ENCODE measurements around the gene LNPK. TPM values are rescaled to one million over a fixed set of nuclear protein-coding genes. Genes with fewer than 3 reads are reported as not detected.

The LNPK gene
- total RNA-seq, 1 experiment from 2014 or later = 21.8 TPM

- peak overlapping the region; percentile 73 for H3K27ac Mint-ChIP-seq (ENCODE audit: low read depth, unreplicated experiment)
- H3K4me3 Mint-ChIP-seq (ENCODE audit: unreplicated experiment) = no peak overlapping the region
- CTCF ChIA-PET = no interaction called here
- no peaks in the 10 kb centered on the region for H3K27me3 Mint-ChIP-seq (ENCODE audit: insufficient read depth, unreplicated experiment)
- H3K4me1 Mint-ChIP-seq (ENCODE audit: insufficient read depth, unreplicated experiment) = peaks cover 13% of the 10 kb centered on the region
- peaks cover 6% of the 10 kb centered on the region for H3K36me3 Mint-ChIP-seq (ENCODE audit: insufficient read depth, unreplicated experiment)
- intact Hi-C loops (cut with micrococcal nuclease) = no loop called here
- POLR2A ChIA-PET = no interaction called here
- H3K9me3 Mint-ChIP-seq (ENCODE audit: unreplicated experiment) = no peaks in the 10 kb centered on the region
- DNase-seq (ENCODE audit: unreplicated experiment) = no peak
- BruUV-seq (replicated peaks) = no TSS peak
- TF ChIP-seq, protein P1, sequence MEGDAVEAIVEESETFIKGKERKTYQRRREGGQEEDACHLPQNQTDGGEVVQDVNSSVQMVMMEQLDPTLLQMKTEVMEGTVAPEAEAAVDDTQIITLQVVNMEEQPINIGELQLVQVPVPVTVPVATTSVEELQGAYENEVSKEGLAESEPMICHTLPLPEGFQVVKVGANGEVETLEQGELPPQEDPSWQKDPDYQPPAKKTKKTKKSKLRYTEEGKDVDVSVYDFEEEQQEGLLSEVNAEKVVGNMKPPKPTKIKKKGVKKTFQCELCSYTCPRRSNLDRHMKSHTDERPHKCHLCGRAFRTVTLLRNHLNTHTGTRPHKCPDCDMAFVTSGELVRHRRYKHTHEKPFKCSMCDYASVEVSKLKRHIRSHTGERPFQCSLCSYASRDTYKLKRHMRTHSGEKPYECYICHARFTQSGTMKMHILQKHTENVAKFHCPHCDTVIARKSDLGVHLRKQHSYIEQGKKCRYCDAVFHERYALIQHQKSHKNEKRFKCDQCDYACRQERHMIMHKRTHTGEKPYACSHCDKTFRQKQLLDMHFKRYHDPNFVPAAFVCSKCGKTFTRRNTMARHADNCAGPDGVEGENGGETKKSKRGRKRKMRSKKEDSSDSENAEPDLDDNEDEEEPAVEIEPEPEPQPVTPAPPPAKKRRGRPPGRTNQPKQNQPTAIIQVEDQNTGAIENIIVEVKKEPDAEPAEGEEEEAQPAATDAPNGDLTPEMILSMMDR (IDR thresholded peaks at IDR 0.05; ENCODE audit: unreplicated experiment) = no peak
Measured at GRCh38 chr2:175931805-175932204, 70.3 kb downstream of the LNPK start.

GRCh38 chr2:175930504-175930903, 71.6 kb downstream of the LNPK start:
- intact Hi-C loops (cut with micrococcal nuclease) = no loop called here
- peak overlapping the region; percentile 83 for H3K27ac Mint-ChIP-seq (ENCODE audit: low read depth, unreplicated experiment)
- ChIA-PET CTCF (interaction anchor here (0.8 kb wide), 1 partner anchor 158 kb away, joined by 4 read pairs; no protein-coding TSS in a partner anchor), POLR2A (interaction anchor here (1.6 kb wide), 1 partner anchor 71 kb away, joined by 7 read pairs; the partner anchor contains the start of gene LNPK)
- H3K4me3 Mint-ChIP-seq (ENCODE audit: unreplicated experiment) = no peak overlapping the region
- DNase-seq (ENCODE audit: unreplicated experiment) = peak; percentile 0
- H3K27me3 Mint-ChIP-seq (ENCODE audit: insufficient read depth, unreplicated experiment) = no peaks in the 10 kb centered on the region
- no TSS peak for BruUV-seq (replicated peaks)
- H3K4me1 Mint-ChIP-seq (ENCODE audit: insufficient read depth, unreplicated experiment) = peaks cover 13% of the 10 kb centered on the region
- H3K36me3 Mint-ChIP-seq (ENCODE audit: insufficient read depth, unreplicated experiment) = peaks cover 6% of the 10 kb centered on the region
- H3K9me3 Mint-ChIP-seq (ENCODE audit: unreplicated experiment) = no peaks in the 10 kb centered on the region
- TF ChIP-seq, protein P1 (IDR thresholded peaks at IDR 0.05; ENCODE audit: unreplicated experiment) = no peak

DNA sequence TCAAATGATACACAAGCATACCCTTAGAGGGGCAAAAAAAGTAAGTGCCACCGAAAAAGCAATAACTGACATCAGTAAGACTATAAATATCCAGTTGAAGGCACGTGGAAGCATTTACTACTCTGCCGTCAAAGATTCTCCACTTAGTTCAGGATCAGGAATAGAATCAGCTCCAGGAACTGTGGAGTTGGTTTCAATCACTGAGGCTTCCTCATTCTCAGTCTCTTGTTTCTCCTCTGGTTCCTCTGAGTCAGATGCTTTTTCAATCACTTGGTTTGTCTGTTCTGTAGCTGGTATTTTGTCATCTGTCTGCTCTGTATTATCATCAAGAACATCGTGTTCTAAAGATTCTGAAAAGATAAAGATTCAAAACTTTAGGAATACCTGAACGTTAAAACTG, 72.2 kb downstream of the LNPK start:
- Mint-ChIP-seq H3K27me3 (ENCODE audit: insufficient read depth, unreplicated experiment) (no peaks in the 10 kb centered on the region), H3K27ac (ENCODE audit: low read depth, unreplicated experiment) (peak overlapping the region; percentile 83), H3K4me1 (ENCODE audit: insufficient read depth, unreplicated experiment) (peaks cover 13% of the 10 kb centered on the region), H3K4me3 (ENCODE audit: unreplicated experiment) (peak overlapping the region; percentile 11), H3K9me3 (ENCODE audit: unreplicated experiment) (no peaks in the 10 kb centered on the region), H3K36me3 (ENCODE audit: insufficient read depth, unreplicated experiment) (peaks cover 6% of the 10 kb centered on the region)
- no TSS peak for BruUV-seq (replicated peaks)
- no peak for DNase-seq (ENCODE audit: unreplicated experiment)
- TF ChIP-seq, protein P1 (IDR thresholded peaks at IDR 0.05; ENCODE audit: unreplicated experiment) = no peak
- intact Hi-C loops (cut with micrococcal nuclease) = no loop called here
- CTCF ChIA-PET = interaction anchor here (0.6 to 0.8 kb wide), 3 partner anchors 158 to 503 kb away, joined by 3 to 4 read pairs (median 3); no protein-coding TSS in a partner anchor
- POLR2A ChIA-PET = interaction anchor here (0.6 to 1.6 kb wide), 4 partner anchors 18 to 72 kb away, joined by 3 to 7 read pairs (median 3); partner anchors contain the start of gene LNPK

GRCh38 chr2:175926272-175926671, 75.8 kb downstream of the LNPK start:
- no peak overlapping the region for H3K4me3 Mint-ChIP-seq (ENCODE audit: unreplicated experiment)
- intact Hi-C loops (cut with micrococcal nuclease) = no loop called here

More at GRCh38 chr2:175926272-175926671, 75.8 kb downstream of the LNPK start:
- H3K4me1 Mint-ChIP-seq (ENCODE audit: insufficient read depth, unreplicated experiment) = peaks cover 13% of the 10 kb centered on the region
- H3K27me3 Mint-ChIP-seq (ENCODE audit: insufficient read depth, unreplicated experiment) = no peaks in the 10 kb centered on the region
- no peak overlapping the region for H3K27ac Mint-ChIP-seq (ENCODE audit: low read depth, unreplicated experiment)
- ChIA-PET CTCF (interaction anchor here (0.7 kb wide), 1 partner anchor 11 kb away, joined by 3 read pairs; no protein-coding TSS in a partner anchor), POLR2A (no interaction called here)
- no peaks in the 10 kb centered on the region for H3K36me3 Mint-ChIP-seq (ENCODE audit: insufficient read depth, unreplicated experiment)
- TF ChIP-seq, protein P1 (IDR thresholded peaks at IDR 0.05; ENCODE audit: unreplicated experiment) = no peak
- BruUV-seq (replicated peaks) = no TSS peak
- DNase-seq (ENCODE audit: unreplicated experiment) = no peak
- H3K9me3 Mint-ChIP-seq (ENCODE audit: unreplicated experiment) = no peaks in the 10 kb centered on the region
